GM23338 (cell line): Measurements from ENCODE around the gene RPS6KC1. TPM values are rescaled to one million over a fixed set of nuclear protein-coding genes. Genes with fewer than 3 reads are reported as not detected.
A peak's percentile ranks its signal among the peaks of the same experiment; 100 is the strongest.

Source experiments
- ATAC-seq: fragments of 200-7000 bp; cut with Tn5 transposase; 3 replicates; pipeline ENCODE4 v1.9.1; 2020
- DNase-seq: peaks from one replicate; pipeline ENCODE4 v3.0.0-alpha.2; 2015; ENCODE audit warnings: low spot score
- H2AFZ ChIP-seq: fragments of 200-600 bp; sonication (generic); 2 replicates; pipeline ENCODE4 v1.8.0; 2016; ENCODE audit warnings: antibody characterized with exemption, mild to moderate bottlenecking, moderate library complexity
- H3F3A ChIP-seq: fragments of 200-600 bp; sonication (generic); replicated peaks from 2 replicates; pipeline ENCODE4 v1.8.0; 2017; ENCODE audit warnings: antibody characterized with exemption, mixed run types, low read depth
- H3K27ac ChIP-seq: fragments of 200-600 bp; sonication (generic); 2 replicates; pipeline ENCODE4 v1.6.1; 2016; ENCODE audit warnings: low read depth
- H3K27me3 ChIP-seq: fragments of 200-600 bp; sonication (generic); 2 replicates; pipeline ENCODE4 v1.8.0; 2016; ENCODE audit warnings: mild to moderate bottlenecking, mixed run types, moderate library complexity; ENCODE audit not compliant: insufficient read depth
- H3K36me3 ChIP-seq: fragments of 200-600 bp; sonication (generic); 2 replicates; pipeline ENCODE4 v1.8.0; 2016; ENCODE audit warnings: mild to moderate bottlenecking; ENCODE audit not compliant: insufficient read depth
- H3K4me1 ChIP-seq: fragments of 200-600 bp; sonication (generic); 2 replicates; pipeline ENCODE4 v1.8.0; 2016; ENCODE audit warnings: mild to moderate bottlenecking, moderate library complexity; ENCODE audit not compliant: insufficient read depth
- H3K4me2 ChIP-seq: fragments of 200-600 bp; sonication (generic); 2 replicates; pipeline ENCODE4 v1.7.1; 2017; ENCODE audit warnings: mixed run types
- H3K4me3 ChIP-seq: fragments of 200-600 bp; sonication (generic); 2 replicates; pipeline ENCODE4 v1.6.1; 2016; ENCODE audit warnings: mixed run types
- H3K79me2 ChIP-seq: fragments of 200-600 bp; sonication (generic); replicated peaks from 2 replicates; pipeline ENCODE4 v1.8.0; 2017; ENCODE audit warnings: mild to moderate bottlenecking; ENCODE audit not compliant: insufficient read depth
- H3K9me2 ChIP-seq: fragments of 200-600 bp; sonication (generic); 2 replicates; pipeline ENCODE4 v1.8.0; 2017; ENCODE audit not compliant: insufficient read depth
- H4K20me1 ChIP-seq: fragments of 200-600 bp; sonication (generic); replicated peaks from 2 replicates; pipeline ENCODE4 v1.8.0; 2017; ENCODE audit warnings: mild to moderate bottlenecking; ENCODE audit not compliant: insufficient read depth
- H3K27ac Mint-ChIP-seq: 2 replicates; pipeline ENCODE4 v1.8.0; 2020; ENCODE audit warnings: inconsistent platforms, mild to moderate bottlenecking, moderate library complexity, mixed read lengths
- H3K27me3 Mint-ChIP-seq: 3 replicates; pipeline ENCODE4 v1.8.0; 2022; ENCODE audit warnings: low read depth, mild to moderate bottlenecking, moderate library complexity, mixed read lengths, inconsistent platforms; ENCODE audit not compliant: insufficient read depth, poor library complexity
- H3K36me3 Mint-ChIP-seq: 3 replicates; pipeline ENCODE4 v1.8.0; 2021; ENCODE audit warnings: low read depth, mild to moderate bottlenecking, inconsistent platforms, moderate library complexity, mixed read lengths
- H3K4me1 Mint-ChIP-seq: 3 replicates; pipeline ENCODE4 v1.8.0; 2020; ENCODE audit warnings: mild to moderate bottlenecking, inconsistent platforms, mixed read lengths
- H3K4me3 Mint-ChIP-seq: 3 replicates; pipeline ENCODE4 v1.8.0; 2021; ENCODE audit warnings: moderate library complexity, mild to moderate bottlenecking, inconsistent platforms, mixed read lengths
- H3K9me3 Mint-ChIP-seq: 3 replicates; pipeline ENCODE4 v1.8.0; 2020; ENCODE audit warnings: moderate library complexity, mild to moderate bottlenecking, inconsistent platforms, mixed read lengths
- EZH2phosphoT487 ChIP-seq: fragments of 200-600 bp; sonication (generic); IDR thresholded peaks from one replicate; pipeline ENCODE4 v1.8.1; 2018; ENCODE audit warnings: antibody characterized with exemption; ENCODE audit not compliant: unreplicated experiment
- JUNB ChIP-seq: IDR thresholded peaks from one replicate; pipeline ENCODE4 v1.6.1; 2016; ENCODE audit warnings: antibody characterized with exemption; ENCODE audit not compliant: unreplicated experiment
- NANOG ChIP-seq: IDR thresholded peaks from 2 replicates; pipeline ENCODE4 v1.6.1; 2016; ENCODE audit warnings: antibody characterized with exemption, borderline replicate concordance
- POLR2AphosphoS5 ChIP-seq: IDR thresholded peaks from 2 replicates; pipeline ENCODE4 v1.6.1; 2016; ENCODE audit warnings: antibody characterized with exemption, low read depth
- STAT1 ChIP-seq: IDR thresholded peaks from one replicate; pipeline ENCODE4 v1.6.1; 2016; ENCODE audit warnings: antibody characterized with exemption; ENCODE audit not compliant: unreplicated experiment
- ZNF114 ChIP-seq: fragments of 250-450 bp; sonication (Bioruptor Pico); IDR thresholded peaks from 2 replicates; pipeline ENCODE4 v1.5.0; 2020; ENCODE audit warnings: mild to moderate bottlenecking, moderate library complexity
- polyA plus RNA-seq: library from polyadenylated mRNA; unstranded; fragments of >200 nt; fragmentation: Nextera tagmentation; extraction: Ambion mirVana; gene quantifications from 2 replicates; pipeline ENCODE4 v1.2.1, GENCODE V29; 2016
- total RNA-seq: library from RNA; depleted of rRNA; stranded (reverse); fragments of >200 nt; shearing (Covaris generic); gene quantifications from 2 replicates; pipeline ENCODE4 v1.2.3, GENCODE V29; 2014
- TF ChIP-seq, protein P1 (sequence below): fragments of 250-450 bp; sonication (Bioruptor Pico); IDR thresholded peaks from 2 replicates; pipeline ENCODE4 v1.5.0; 2020; ENCODE audit warnings: mild to moderate bottlenecking, moderate library complexity

RPS6KC1 gene
- total and polyA plus RNA-seq, 2 experiments from 2014 or later = 7.9 to 24.9 TPM

DNA sequence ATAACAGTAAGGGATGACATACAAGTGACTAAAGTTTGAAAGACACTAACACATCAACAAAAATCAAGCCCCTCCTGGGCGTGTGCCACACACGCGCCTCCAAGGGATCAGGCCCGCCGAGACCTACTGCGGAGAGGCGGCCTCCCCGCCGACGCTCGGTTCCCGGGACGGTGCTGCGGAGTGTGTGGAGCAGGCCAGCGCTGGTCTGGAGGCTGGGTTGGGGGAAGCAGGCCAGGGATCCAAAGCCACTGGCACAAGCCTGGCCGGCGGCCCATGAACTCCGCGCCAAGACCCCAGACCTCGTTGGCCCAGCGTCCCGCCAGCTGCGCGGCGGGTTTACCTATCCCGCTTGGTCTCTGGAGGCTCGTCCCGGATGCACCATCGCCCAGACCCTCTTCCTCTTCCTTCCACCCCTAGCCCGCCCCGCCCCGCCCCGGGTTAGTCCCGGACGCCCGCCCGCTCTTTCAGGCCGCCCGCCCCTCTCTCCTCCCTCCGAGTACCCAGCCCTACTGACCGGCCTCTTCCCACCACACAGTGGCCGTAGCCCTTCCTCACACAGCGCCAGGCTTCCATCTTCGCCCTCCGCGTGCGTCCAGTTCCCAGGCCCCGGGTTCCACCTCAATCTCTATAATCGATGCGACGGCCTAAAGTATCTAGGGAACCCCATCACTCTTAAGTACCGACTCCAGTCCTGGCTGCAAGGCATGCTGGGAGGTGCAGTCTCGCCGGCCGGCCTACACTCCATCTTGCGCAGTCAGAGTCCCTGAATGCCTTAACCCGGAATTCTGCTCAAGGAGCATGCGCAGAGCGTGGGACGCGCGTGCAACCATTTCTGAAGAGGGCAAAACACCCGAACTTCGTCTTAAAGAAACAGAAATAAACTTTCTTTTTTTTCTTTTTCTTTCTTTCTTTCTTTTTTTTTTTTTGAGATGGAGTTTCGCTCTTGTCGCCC lies 35.7 kb upstream of the RPS6KC1 start, which contains the start of gene ANGEL2 (continued):
- TF ChIP-seq, protein P1, sequence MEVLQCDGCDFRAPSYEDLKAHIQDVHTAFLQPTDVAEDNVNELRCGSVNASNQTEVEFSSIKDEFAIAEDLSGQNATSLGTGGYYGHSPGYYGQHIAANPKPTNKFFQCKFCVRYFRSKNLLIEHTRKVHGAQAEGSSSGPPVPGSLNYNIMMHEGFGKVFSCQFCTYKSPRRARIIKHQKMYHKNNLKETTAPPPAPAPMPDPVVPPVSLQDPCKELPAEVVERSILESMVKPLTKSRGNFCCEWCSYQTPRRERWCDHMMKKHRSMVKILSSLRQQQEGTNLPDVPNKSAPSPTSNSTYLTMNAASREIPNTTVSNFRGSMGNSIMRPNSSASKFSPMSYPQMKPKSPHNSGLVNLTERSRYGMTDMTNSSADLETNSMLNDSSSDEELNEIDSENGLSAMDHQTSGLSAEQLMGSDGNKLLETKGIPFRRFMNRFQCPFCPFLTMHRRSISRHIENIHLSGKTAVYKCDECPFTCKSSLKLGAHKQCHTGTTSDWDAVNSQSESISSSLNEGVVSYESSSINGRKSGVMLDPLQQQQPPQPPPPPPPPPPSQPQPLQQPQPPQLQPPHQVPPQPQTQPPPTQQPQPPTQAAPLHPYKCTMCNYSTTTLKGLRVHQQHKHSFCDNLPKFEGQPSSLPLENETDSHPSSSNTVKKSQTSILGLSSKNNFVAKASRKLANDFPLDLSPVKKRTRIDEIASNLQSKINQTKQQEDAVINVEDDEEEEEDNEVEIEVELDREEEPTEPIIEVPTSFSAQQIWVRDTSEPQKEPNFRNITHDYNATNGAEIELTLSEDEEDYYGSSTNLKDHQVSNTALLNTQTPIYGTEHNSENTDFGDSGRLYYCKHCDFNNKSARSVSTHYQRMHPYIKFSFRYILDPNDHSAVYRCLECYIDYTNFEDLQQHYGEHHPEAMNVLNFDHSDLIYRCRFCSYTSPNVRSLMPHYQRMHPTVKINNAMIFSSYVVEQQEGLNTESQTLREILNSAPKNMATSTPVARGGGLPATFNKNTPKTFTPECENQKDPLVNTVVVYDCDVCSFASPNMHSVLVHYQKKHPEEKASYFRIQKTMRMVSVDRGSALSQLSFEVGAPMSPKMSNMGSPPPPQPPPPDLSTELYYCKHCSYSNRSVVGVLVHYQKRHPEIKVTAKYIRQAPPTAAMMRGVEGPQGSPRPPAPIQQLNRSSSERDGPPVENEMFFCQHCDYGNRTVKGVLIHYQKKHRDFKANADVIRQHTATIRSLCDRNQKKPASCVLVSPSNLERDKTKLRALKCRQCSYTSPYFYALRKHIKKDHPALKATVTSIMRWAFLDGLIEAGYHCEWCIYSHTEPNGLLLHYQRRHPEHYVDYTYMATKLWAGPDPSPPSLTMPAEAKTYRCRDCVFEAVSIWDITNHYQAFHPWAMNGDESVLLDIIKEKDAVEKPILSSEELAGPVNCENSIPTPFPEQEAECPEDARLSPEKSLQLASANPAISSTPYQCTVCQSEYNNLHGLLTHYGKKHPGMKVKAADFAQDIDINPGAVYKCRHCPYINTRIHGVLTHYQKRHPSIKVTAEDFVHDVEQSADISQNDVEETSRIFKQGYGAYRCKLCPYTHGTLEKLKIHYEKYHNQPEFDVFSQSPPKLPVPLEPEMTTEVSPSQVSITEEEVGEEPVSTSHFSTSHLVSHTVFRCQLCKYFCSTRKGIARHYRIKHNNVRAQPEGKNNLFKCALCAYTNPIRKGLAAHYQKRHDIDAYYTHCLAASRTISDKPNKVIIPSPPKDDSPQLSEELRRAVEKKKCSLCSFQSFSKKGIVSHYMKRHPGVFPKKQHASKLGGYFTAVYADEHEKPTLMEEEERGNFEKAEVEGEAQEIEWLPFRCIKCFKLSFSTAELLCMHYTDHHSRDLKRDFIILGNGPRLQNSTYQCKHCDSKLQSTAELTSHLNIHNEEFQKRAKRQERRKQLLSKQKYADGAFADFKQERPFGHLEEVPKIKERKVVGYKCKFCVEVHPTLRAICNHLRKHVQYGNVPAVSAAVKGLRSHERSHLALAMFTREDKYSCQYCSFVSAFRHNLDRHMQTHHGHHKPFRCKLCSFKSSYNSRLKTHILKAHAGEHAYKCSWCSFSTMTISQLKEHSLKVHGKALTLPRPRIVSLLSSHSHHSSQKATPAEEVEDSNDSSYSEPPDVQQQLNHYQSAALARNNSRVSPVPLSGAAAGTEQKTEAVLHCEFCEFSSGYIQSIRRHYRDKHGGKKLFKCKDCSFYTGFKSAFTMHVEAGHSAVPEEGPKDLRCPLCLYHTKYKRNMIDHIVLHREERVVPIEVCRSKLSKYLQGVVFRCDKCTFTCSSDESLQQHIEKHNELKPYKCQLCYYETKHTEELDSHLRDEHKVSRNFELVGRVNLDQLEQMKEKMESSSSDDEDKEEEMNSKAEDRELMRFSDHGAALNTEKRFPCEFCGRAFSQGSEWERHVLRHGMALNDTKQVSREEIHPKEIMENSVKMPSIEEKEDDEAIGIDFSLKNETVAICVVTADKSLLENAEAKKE (CRISPR knock-in tag) = no peak

DNA sequence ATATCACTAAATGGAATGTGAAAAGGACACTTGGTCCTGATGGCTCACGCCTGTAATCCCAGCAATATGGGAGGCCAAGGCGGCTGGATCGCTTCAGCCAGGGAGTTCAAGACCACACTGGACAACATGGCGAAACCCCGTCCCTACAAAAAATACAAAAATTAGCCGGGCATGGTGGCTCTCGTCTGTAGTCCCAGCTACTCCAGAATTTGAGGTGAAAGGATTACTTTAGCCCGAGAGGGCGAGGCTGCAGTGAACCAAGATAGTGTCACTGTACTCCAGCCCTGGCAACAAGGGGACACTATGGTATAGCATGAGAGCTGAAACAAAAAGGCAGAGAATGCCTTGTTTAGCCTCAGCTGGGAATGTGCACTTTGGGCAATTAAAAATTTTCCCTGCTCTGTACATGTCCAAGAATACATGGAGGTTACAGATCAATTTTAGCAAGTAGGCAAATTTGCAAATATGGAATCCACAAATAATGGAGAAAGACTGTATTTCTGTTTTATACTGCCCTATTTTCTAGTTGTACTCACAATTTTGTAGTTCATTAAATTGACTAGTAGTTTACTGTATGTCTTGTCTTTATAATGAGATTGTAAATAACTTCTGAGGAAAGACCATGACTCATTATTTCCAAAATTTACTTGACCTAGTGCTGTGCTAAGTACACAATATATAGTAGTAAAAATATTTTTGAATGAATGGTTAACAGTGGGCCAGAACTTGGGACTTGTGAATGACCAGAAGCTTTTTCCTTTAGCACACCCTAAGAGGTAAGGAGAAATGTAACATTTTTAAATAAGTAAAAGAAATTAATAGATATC lies 33.4 kb upstream of the RPS6KC1 start:
- Histone ChIP-seq H3K27me3 (no peaks in the 10 kb centered on the region), H3K4me1 (peaks cover 15% of the 10 kb centered on the region), H3K27ac (no peak overlapping the region), H4K20me1 (no peaks in the 10 kb centered on the region), H3F3A (no peaks in the 10 kb centered on the region; the same call in 1 of the 2 replicates), H3K4me2 (no peak overlapping the region), H3K36me3 (no peaks in the 10 kb centered on the region), H3K79me2 (peaks cover 24% of the 10 kb centered on the region), H3K9me2 (0 out of 2 replicates have a peak, but pooled peaks cover 7% of the 10 kb centered on the region), H3K4me3 (no peak overlapping the region), H2AFZ (peak overlapping the region; percentile 63)
- Mint-ChIP-seq H3K27me3 (no peaks in the 10 kb centered on the region), H3K4me1 (peaks cover 11% of the 10 kb centered on the region; the same call in 2 of the 3 replicates), H3K4me3 (no peak overlapping the region), H3K9me3 (no peaks in the 10 kb centered on the region), H3K27ac (no peak overlapping the region), H3K36me3 (no peaks in the 10 kb centered on the region)
- no peak for DNase-seq
- no peak for ATAC-seq
- no peak for TF ChIP-seq ZNF114 (CRISPR knock-in tag)
- TF ChIP-seq EZH2phosphoT487 = no peak
- TF ChIP-seq, protein P1 (CRISPR knock-in tag) = no peak
- TF ChIP-seq NANOG = no peak
- no peak for TF ChIP-seq POLR2AphosphoS5
- no peak for TF ChIP-seq STAT1
- TF ChIP-seq JUNB = no peak
